Neural cell (in vitro differentiated cells): Measurements from ENCODE around the gene STUB1. TPM values are rescaled to one million over a fixed set of nuclear protein-coding genes. Genes with fewer than 3 reads are reported as not detected.

Experiments
- H2AFZ ChIP-seq: fragments of 200-600, 300-800 bp; sonication (generic), shearing (Covaris generic); 2 replicates; pipeline ENCODE4 v1.6.0; 2014; ENCODE audit warnings: low read depth, mild to moderate bottlenecking, antibody characterized with exemption, low read length, moderate library complexity
- H3F3A ChIP-seq: fragments of 200-600 bp; shearing (Covaris generic); 2 replicates; pipeline ENCODE4 v1.6.1; 2016; ENCODE audit warnings: mild to moderate bottlenecking, moderate library complexity, mixed read lengths, antibody characterized with exemption, low read length; ENCODE audit not compliant: insufficient read depth, poor library complexity, severe bottlenecking
- H3K27ac ChIP-seq: fragments of 200-600, 300-800 bp; sonication (generic), shearing (Covaris generic); 2 replicates; pipeline ENCODE4 v1.5.1; 2014; ENCODE audit warnings: mild to moderate bottlenecking, low read length, moderate library complexity
- H3K27me3 ChIP-seq: fragments of 300-800, 200-600 bp; sonication (generic), shearing (Covaris generic); 2 replicates; pipeline ENCODE4 v1.6.0; 2014; ENCODE audit warnings: mild to moderate bottlenecking, low read depth, low read length, moderate library complexity; ENCODE audit not compliant: insufficient read depth
- H3K36me3 ChIP-seq: fragments of 300-800, 200-600 bp; sonication (generic), shearing (Covaris generic); 2 replicates; pipeline ENCODE4 v1.5.1; 2014; ENCODE audit warnings: mild to moderate bottlenecking, antibody characterized with exemption, low read length, moderate library complexity; ENCODE audit not compliant: insufficient read depth
- H3K4me2 ChIP-seq: fragments of 300-800, 200-600 bp; sonication (generic), shearing (Covaris generic); 2 replicates; pipeline ENCODE4 v1.6.0; 2014; ENCODE audit warnings: mild to moderate bottlenecking, low read length
- H3K4me3 ChIP-seq: fragments of 300-800, 200-600 bp; sonication (generic), shearing (Covaris generic); 2 replicates; pipeline ENCODE4 v1.5.1; 2014; ENCODE audit warnings: mild to moderate bottlenecking, low read length, moderate library complexity
- H3K79me2 ChIP-seq: fragments of 200-600 bp; shearing (Covaris generic); replicated peaks from 2 replicates; pipeline ENCODE4 v1.6.0; 2014; ENCODE audit warnings: mild to moderate bottlenecking, low read length, moderate library complexity; ENCODE audit not compliant: insufficient read depth
- H3K9ac ChIP-seq: fragments of 300-800, 200-600 bp; sonication (generic), shearing (Covaris generic); 2 replicates; pipeline ENCODE4 v1.6.1; 2016; ENCODE audit warnings: mild to moderate bottlenecking, low read length, mixed read lengths
- H3K9me2 ChIP-seq: fragments of 200-600 bp; shearing (Covaris generic); 2 replicates; pipeline ENCODE4 v1.6.1; 2016; ENCODE audit warnings: mild to moderate bottlenecking, low read length, mixed read lengths; ENCODE audit not compliant: insufficient read depth
- H3K9me3 ChIP-seq: fragments of 200-600, 300-800 bp; sonication (generic), shearing (Covaris generic); 2 replicates; pipeline ENCODE4 v1.6.1; 2016; ENCODE audit warnings: mild to moderate bottlenecking, mixed run types, low read length, moderate library complexity, mixed read lengths
- H4K20me1 ChIP-seq: fragments of 200-600 bp; shearing (Covaris generic); 2 replicates; pipeline ENCODE4 v1.6.1; 2016; ENCODE audit warnings: mild to moderate bottlenecking, mixed run types; ENCODE audit not compliant: insufficient read depth
- EZH2 ChIP-seq: fragments of 200-600, 300-800 bp; shearing (Covaris generic), sonication (generic); IDR thresholded peaks from 2 replicates; pipeline ENCODE4 v1.6.1; 2014; ENCODE audit warnings: antibody characterized with exemption, low read length, borderline replicate concordance, mild to moderate bottlenecking; ENCODE audit not compliant: insufficient read depth, poor library complexity, severe bottlenecking
- MXI1 ChIP-seq: fragments of 450-650 bp; conservative IDR thresholded peaks from 2 replicates; pipeline ENCODE4 v1.6.1; 2014; ENCODE audit warnings: antibody characterized with exemption, mild to moderate bottlenecking; ENCODE audit not compliant: poor library complexity, severe bottlenecking
- RAD21 ChIP-seq: fragments of 450-650 bp; conservative IDR thresholded peaks from 2 replicates; pipeline ENCODE4 v1.6.1; 2014; ENCODE audit warnings: antibody characterized with exemption, mild to moderate bottlenecking, moderate library complexity
- SMC3 ChIP-seq: fragments of 450-650 bp; conservative IDR thresholded peaks from 2 replicates; pipeline ENCODE4 v1.6.1; 2014; ENCODE audit warnings: antibody characterized with exemption, mild to moderate bottlenecking, moderate library complexity; ENCODE audit not compliant: poor library complexity
- polyA plus RNA-seq: library from polyadenylated mRNA; depleted of rRNA; stranded (reverse); fragments of >200 nt; gene quantifications from 2 replicates; pipeline ENCODE4 v1.2.3, GENCODE V29; 2014
- TF ChIP-seq, protein P1 (sequence below): fragments of 450-650 bp; IDR thresholded peaks from 2 replicates; pipeline ENCODE4 v1.5.1; 2014; ENCODE audit warnings: antibody characterized with exemption, mild to moderate bottlenecking, moderate library complexity; ENCODE audit not compliant: poor library complexity, severe bottlenecking
- TF ChIP-seq, protein P2 (sequence below): IDR thresholded peaks from 2 replicates; pipeline ENCODE4 v1.6.1; 2012; ENCODE audit warnings: borderline replicate concordance

The STUB1 gene
- polyA plus RNA-seq, 1 donor from 2014 or later = 120 TPM

DNA sequence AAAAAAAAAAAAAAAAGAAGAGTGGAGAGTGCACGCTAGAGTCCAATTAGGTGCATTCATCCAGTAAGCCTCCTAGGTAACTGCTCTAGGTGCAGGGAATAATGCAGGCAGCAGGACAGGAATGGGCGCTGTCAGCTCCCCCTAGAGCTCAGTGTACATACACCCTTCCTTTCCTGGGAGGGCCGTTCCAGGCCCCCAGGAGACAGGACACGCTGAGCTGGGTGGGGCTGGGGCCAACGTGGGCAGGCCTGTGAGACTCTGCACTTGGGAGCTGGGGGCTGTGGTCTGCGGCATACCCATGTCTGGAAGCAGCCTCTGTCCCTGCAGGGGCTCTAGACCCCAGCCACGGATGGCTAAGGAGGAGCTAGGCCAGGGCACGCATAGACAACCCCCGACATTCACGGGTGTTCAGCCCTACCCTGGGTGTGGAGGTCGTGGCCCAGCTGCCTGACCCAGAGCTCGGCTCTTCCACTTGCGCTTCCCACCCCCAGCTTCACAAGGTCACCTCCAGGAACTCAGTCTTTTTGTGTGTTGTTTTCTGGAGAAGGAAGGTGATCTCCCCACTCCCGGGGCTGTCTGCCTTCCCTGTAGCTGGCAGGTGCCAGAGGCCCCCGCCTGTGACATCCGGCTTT lies 39.7 kb downstream of the STUB1 start:
- TF ChIP-seq EZH2 (no peak), SMC3 (no peak), MXI1 (no peak)
- TF ChIP-seq, protein P1, sequence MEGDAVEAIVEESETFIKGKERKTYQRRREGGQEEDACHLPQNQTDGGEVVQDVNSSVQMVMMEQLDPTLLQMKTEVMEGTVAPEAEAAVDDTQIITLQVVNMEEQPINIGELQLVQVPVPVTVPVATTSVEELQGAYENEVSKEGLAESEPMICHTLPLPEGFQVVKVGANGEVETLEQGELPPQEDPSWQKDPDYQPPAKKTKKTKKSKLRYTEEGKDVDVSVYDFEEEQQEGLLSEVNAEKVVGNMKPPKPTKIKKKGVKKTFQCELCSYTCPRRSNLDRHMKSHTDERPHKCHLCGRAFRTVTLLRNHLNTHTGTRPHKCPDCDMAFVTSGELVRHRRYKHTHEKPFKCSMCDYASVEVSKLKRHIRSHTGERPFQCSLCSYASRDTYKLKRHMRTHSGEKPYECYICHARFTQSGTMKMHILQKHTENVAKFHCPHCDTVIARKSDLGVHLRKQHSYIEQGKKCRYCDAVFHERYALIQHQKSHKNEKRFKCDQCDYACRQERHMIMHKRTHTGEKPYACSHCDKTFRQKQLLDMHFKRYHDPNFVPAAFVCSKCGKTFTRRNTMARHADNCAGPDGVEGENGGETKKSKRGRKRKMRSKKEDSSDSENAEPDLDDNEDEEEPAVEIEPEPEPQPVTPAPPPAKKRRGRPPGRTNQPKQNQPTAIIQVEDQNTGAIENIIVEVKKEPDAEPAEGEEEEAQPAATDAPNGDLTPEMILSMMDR = peak; percentile 54

GRCh38 chr16:720447-720989 lies 40.3 kb downstream of the STUB1 start:
- peak overlapping the region; percentile 89 for H3K27ac ChIP-seq
- H3K27me3 ChIP-seq = no peaks in the 10 kb centered on the region
- TF ChIP-seq, protein P1 = peak; percentile 47
- TF ChIP-seq, protein P2, sequence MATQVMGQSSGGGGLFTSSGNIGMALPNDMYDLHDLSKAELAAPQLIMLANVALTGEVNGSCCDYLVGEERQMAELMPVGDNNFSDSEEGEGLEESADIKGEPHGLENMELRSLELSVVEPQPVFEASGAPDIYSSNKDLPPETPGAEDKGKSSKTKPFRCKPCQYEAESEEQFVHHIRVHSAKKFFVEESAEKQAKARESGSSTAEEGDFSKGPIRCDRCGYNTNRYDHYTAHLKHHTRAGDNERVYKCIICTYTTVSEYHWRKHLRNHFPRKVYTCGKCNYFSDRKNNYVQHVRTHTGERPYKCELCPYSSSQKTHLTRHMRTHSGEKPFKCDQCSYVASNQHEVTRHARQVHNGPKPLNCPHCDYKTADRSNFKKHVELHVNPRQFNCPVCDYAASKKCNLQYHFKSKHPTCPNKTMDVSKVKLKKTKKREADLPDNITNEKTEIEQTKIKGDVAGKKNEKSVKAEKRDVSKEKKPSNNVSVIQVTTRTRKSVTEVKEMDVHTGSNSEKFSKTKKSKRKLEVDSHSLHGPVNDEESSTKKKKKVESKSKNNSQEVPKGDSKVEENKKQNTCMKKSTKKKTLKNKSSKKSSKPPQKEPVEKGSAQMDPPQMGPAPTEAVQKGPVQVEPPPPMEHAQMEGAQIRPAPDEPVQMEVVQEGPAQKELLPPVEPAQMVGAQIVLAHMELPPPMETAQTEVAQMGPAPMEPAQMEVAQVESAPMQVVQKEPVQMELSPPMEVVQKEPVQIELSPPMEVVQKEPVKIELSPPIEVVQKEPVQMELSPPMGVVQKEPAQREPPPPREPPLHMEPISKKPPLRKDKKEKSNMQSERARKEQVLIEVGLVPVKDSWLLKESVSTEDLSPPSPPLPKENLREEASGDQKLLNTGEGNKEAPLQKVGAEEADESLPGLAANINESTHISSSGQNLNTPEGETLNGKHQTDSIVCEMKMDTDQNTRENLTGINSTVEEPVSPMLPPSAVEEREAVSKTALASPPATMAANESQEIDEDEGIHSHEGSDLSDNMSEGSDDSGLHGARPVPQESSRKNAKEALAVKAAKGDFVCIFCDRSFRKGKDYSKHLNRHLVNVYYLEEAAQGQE = peak; percentile 14
- no peak for TF ChIP-seq RAD21
- H3K9me2 ChIP-seq = no peaks in the 10 kb centered on the region
- peak overlapping the region; percentile 96 for H3K4me2 ChIP-seq
- H3K79me2 ChIP-seq = peaks cover 10% of the 10 kb centered on the region
- no peaks in the 10 kb centered on the region for H3F3A ChIP-seq
- H3K9me3 ChIP-seq = no peaks in the 10 kb centered on the region
- H2AFZ ChIP-seq = peak overlapping the region; percentile 2
- peak overlapping the region; percentile 95 for H3K4me3 ChIP-seq
- H3K36me3 ChIP-seq = no peaks in the 10 kb centered on the region
- H3K9ac ChIP-seq = peak overlapping the region; percentile 90
- H4K20me1 ChIP-seq = no peaks in the 10 kb centered on the region

More for the DNA sequence above, 39.7 kb downstream of the STUB1 start:
- Histone ChIP-seq H3K9me3 (no peaks in the 10 kb centered on the region), H4K20me1 (no peaks in the 10 kb centered on the region), H3K9me2 (no peaks in the 10 kb centered on the region), H3K4me2 (peak overlapping the region; percentile 96), H2AFZ (peak overlapping the region; percentile 2), H3K4me3 (peak overlapping the region; percentile 95), H3K79me2 (peaks cover 10% of the 10 kb centered on the region), H3F3A (no peaks in the 10 kb centered on the region), H3K36me3 (no peaks in the 10 kb centered on the region), H3K9ac (peak overlapping the region; percentile 90), H3K27ac (peak overlapping the region; percentile 89), H3K27me3 (no peaks in the 10 kb centered on the region)
